Omental fat pad (tissue), 4 donors: ENCODE measurements around the gene ID1. TPM values are rescaled to one million over a fixed set of nuclear protein-coding genes. Genes with fewer than 3 reads are reported as not detected.

Experiments used
- ATAC-seq: fragments of 150-250 bp; one replicate; pipeline ENCODE4 v1.9.1; 2016; ENCODE audit warnings: mild to moderate bottlenecking, moderate library complexity; ENCODE audit not compliant: low FRiP score
- DNase-seq: peaks from one replicate; pipeline ENCODE4 v3.0.0-alpha.2; 2019; ENCODE audit warnings: low spot score
- CTCF ChIP-seq, 3 donors: fragments of 450-650 bp; IDR thresholded peaks; one replicate each; pipeline ENCODE4 v1.5.1; 2016 to 2017; ENCODE audit warnings: antibody characterized with exemption in 3 of 3, mild to moderate bottlenecking in 3 of 3, moderate library complexity in 2 of 3
- total RNA-seq, 4 donors: library from RNA; depleted of rRNA; stranded (reverse); fragments of >200 nt; gene quantifications; one replicate each; pipeline ENCODE4 v1.1.0, GENCODE V29; 2016

ID1 gene
- total RNA-seq: 100 to 1,000 TPM; 437 to 878 (median 612) TPM

GRCh38 chr20:31605031-31605901 lies at the start of gene ID1:
TSS of gene ID1 (plus strand) at chr20:31605289. CDS start at chr20:31605388, 99 bp downstream.
- TF ChIP-seq CTCF (IDR thresholded peaks at IDR 0.05): no peak
- DNase-seq (peak; percentile 79), ATAC-seq (peak; percentile 79)

- TF ChIP-seq CTCF (IDR thresholded peaks at IDR 0.05): no peak
- no peak for ATAC-seq
Observed at GRCh38 chr20:31559704-31560093, 45.4 kb upstream of the ID1 start.

GRCh38 chr20:31560094-31560745 lies 44.9 kb upstream of the ID1 start:
- DNase-seq: peak; percentile 70
- TF ChIP-seq CTCF (IDR thresholded peaks at IDR 0.05): peak in 1 of 3 donors; percentile 36
- peak; percentile 58 for ATAC-seq

More at GRCh38 chr20:31559704-31560093, 45.4 kb upstream of the ID1 start:
- DNase-seq: no peak

- no peak for DNase-seq
- no peak for TF ChIP-seq CTCF (IDR thresholded peaks at IDR 0.05)
- peak; percentile 66 for ATAC-seq
Observed at GRCh38 chr20:31560746-31561598, 44.1 kb upstream of the ID1 start.

GRCh38 chr20:31562241-31562640 lies 42.8 kb upstream of the ID1 start:
- no peak for ATAC-seq

More at GRCh38 chr20:31562241-31562640, 42.8 kb upstream of the ID1 start:
- no peak for TF ChIP-seq CTCF (IDR thresholded peaks at IDR 0.05)
- DNase-seq: no peak
